Adrenal gland (tissue), 5 donors: ENCODE data around the gene KRT5.
"Not testable (repeated sequence)": the region's sequence is repeated elsewhere in the genome, so short reads cannot be mapped to it uniquely, and the experiment has no call there.

Experiments used
- POLR2A ChIP-seq, 2 donors: fragments of 450-650 bp; IDR thresholded peaks; one replicate each; pipeline ENCODE4 v1.6.1; 2017; ENCODE audit warnings: antibody characterized with exemption in 2 of 2, mild to moderate bottlenecking in 2 of 2, moderate library complexity in 1 of 2
- TF ChIP-seq, protein P1 (sequence below), 6 experiments: fragments of 450-650 bp in 4 of 6; fragments of 200-600 bp in 2 of 6; sonication (generic) in 1 of 6; IDR thresholded peaks; 1 replicate in 5 of 6; 2 replicates in 1 of 6; pipeline versions ENCODE4 v1.5.1 to v1.8.0; 2016 to 2021; ENCODE audit warnings: antibody characterized with exemption in 6 of 6, mild to moderate bottlenecking in 2 of 6, moderate library complexity in 1 of 6
- donor health status: DM: no; HTN: no; CAD: no.

DNA sequence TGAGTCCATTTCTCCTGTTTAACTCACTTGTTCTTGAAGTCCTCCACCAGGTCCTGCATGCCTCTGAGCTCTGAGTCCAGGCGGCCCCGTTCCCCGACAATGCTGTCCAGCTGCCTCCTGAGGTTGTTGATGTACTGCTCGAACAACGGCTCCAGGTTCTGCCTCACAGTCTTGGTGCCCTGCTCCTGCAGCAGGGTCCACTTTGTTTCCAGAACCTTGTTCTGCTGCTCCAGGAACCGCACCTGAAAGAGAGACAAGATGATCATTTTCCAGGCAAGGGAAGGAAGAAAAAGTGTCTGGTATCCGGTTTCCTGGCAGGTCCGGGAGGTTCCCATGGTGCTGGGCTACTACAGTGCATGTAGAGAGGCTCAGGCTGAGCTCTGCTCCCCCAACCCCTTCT is 28.7 kb downstream of the KRT5 start:
- TF ChIP-seq, protein P1, sequence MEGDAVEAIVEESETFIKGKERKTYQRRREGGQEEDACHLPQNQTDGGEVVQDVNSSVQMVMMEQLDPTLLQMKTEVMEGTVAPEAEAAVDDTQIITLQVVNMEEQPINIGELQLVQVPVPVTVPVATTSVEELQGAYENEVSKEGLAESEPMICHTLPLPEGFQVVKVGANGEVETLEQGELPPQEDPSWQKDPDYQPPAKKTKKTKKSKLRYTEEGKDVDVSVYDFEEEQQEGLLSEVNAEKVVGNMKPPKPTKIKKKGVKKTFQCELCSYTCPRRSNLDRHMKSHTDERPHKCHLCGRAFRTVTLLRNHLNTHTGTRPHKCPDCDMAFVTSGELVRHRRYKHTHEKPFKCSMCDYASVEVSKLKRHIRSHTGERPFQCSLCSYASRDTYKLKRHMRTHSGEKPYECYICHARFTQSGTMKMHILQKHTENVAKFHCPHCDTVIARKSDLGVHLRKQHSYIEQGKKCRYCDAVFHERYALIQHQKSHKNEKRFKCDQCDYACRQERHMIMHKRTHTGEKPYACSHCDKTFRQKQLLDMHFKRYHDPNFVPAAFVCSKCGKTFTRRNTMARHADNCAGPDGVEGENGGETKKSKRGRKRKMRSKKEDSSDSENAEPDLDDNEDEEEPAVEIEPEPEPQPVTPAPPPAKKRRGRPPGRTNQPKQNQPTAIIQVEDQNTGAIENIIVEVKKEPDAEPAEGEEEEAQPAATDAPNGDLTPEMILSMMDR (IDR thresholded peaks at IDR 0.05) = not testable (repeated sequence)
- TF ChIP-seq POLR2A (IDR thresholded peaks at IDR 0.05) = not testable (repeated sequence)
